Suppressor macrophage treated with lipopolysaccharide for 1 hour (primary cell): Measurements from ENCODE around the gene MBD3L2B.
"Not testable (repeated sequence)": the region's sequence is repeated elsewhere in the genome, so short reads cannot be mapped to it uniquely, and the experiment has no call there.

Experiments used
- DNase-seq, 3 donors: peaks; one replicate each; pipeline ENCODE4 v3.0.0-alpha.2; 2020 to 2022

Gene MBD3L2B

GRCh38 chr19:7021331-7021730 is at the start of gene MBD3L2B:
Gene MBD3L2B (minus strand): TSS chr19:7021431. CDS start chr19:7021397, 34 bp downstream.
- DNase-seq, result not testable (repeated sequence)

- peak in 1 of 3 donors; percentile 25 for DNase-seq
Measured at GRCh38 chr19:7069904-7070226, 48.6 kb upstream of the MBD3L2B start.

GRCh38 chr19:7069042-7069903 is 48.0 kb upstream of the MBD3L2B start, which contains the start of gene ZNF557:
Gene ZNF557 (plus strand): TSS chr19:7069703. CDS start chr19:7075075, 5,372 bp downstream.
- peak; percentile 98 to 99 (median 98) for DNase-seq

GRCh38 chr19:7068599-7068998 is 47.4 kb upstream of the MBD3L2B start:
- DNase-seq, result no peak

GRCh38 chr19:7067716-7068115 is 46.5 kb upstream of the MBD3L2B start:
- DNase-seq, result no peak

GRCh38 chr19:7067122-7067521 is 45.9 kb upstream of the MBD3L2B start:
- peak in 2 of 3 donors; percentile 13 for DNase-seq

GRCh38 chr19:7063764-7064418 is 42.7 kb upstream of the MBD3L2B start:
- DNase-seq, result no peak

GRCh38 chr19:7063339-7063738 is 42.1 kb upstream of the MBD3L2B start:
- DNase-seq, result no peak

GRCh38 chr19:7059977-7060376 is 38.7 kb upstream of the MBD3L2B start:
- DNase-seq, result not testable (repeated sequence)

GRCh38 chr19:7058576-7058975 is 37.3 kb upstream of the MBD3L2B start, which contains the start of gene MBD3L3:
Gene MBD3L3 (minus strand): TSS chr19:7058676. CDS start chr19:7058605, 71 bp downstream.
- not testable (repeated sequence) for DNase-seq

GRCh38 chr19:7056371-7056770 is 35.1 kb upstream of the MBD3L2B start:
- DNase-seq, result not testable (repeated sequence)

- DNase-seq, result not testable (repeated sequence)
Measured at GRCh38 chr19:7055679-7056078, 34.4 kb upstream of the MBD3L2B start.

- DNase-seq, result not testable (repeated sequence)
Measured at GRCh38 chr19:7054635-7055368, 33.6 kb upstream of the MBD3L2B start.

GRCh38 chr19:7052896-7053295 is 31.7 kb upstream of the MBD3L2B start:
- DNase-seq, result not testable (repeated sequence)

GRCh38 chr19:7051421-7051820 is 30.2 kb upstream of the MBD3L2B start:
- DNase-seq, result not testable (repeated sequence)

GRCh38 chr19:7049021-7049420 is 27.8 kb upstream of the MBD3L2B start, which contains the start of gene MBD3L2:
Gene MBD3L2 (plus strand): TSS chr19:7049321. CDS start chr19:7049374, 53 bp downstream.
- not testable (repeated sequence) for DNase-seq

- DNase-seq, result not testable (repeated sequence)
Measured at GRCh38 chr19:7041563-7041962, 20.3 kb upstream of the MBD3L2B start.

- not testable (repeated sequence) for DNase-seq
Measured at GRCh38 chr19:7040079-7040478, 18.8 kb upstream of the MBD3L2B start, which contains the start of gene MBD3L4. Gene MBD3L4 (minus strand): TSS chr19:7040179. CDS start chr19:7040144, 35 bp downstream.

- not testable (repeated sequence) for DNase-seq
Measured at GRCh38 chr19:7030278-7030677, 9.0 kb upstream of the MBD3L2B start, which contains the start of gene MBD3L5. Gene MBD3L5 (plus strand): TSS chr19:7030578. CDS start chr19:7030612, 34 bp downstream.

GRCh38 chr19:7028790-7029189 is 7.6 kb upstream of the MBD3L2B start:
- not testable (repeated sequence) for DNase-seq

- no peak for DNase-seq
Measured at GRCh38 chr19:7018828-7019227, 2.4 kb downstream of the MBD3L2B start.

- DNase-seq, result peak; percentile 63 to 91 (median 86)
Measured at GRCh38 chr19:7013678-7014077, 7.6 kb downstream of the MBD3L2B start.
